Motor neuron (in vitro differentiated cells): ENCODE data around the gene AP1M2. TPM values are rescaled to one million over a fixed set of nuclear protein-coding genes. Genes with fewer than 3 reads are reported as not detected.

Experiments used
- ATAC-seq, 8 experiments: fragments of 200-7000 bp; cut with Tn5 transposase; replicated peaks in 6 of 8; 2 replicates each; pipeline ENCODE4 v1.8.0; 2021; ENCODE audit warnings: mild to moderate bottlenecking in 8 of 8, moderate library complexity in 8 of 8
- H3K27ac ChIP-seq, 2 donors: fragments of 250-450 bp; sonication (Bioruptor Pico); 2 replicates each; pipeline ENCODE4 v1.9.0; 2021; ENCODE audit warnings: antibody characterized with exemption in 2 of 2, mild to moderate bottlenecking in 2 of 2, moderate library complexity in 1 of 2
- H3K4me1 ChIP-seq, 2 donors: fragments of 250-450 bp; sonication (Bioruptor Pico); replicated peaks in 1 of 2; 2 replicates each; pipeline ENCODE4 v1.6.1; 2021; ENCODE audit warnings: antibody characterized with exemption in 2 of 2, mild to moderate bottlenecking in 2 of 2, moderate library complexity in 1 of 2
- H3K4me3 ChIP-seq, 5 donors: fragments of 250-450 bp; sonication (Bioruptor Pico); 2 replicates each; pipeline ENCODE4 v1.9.0; 2021; ENCODE audit warnings: antibody characterized with exemption in 5 of 5, mild to moderate bottlenecking in 5 of 5, moderate library complexity in 4 of 5
- WGBS, 10 experiments: fragments of 450-650 bp; shearing (Covaris generic); methylation state at CpG; one replicate each; pipeline ENCODE4 v1.0.0; 2022; 5-methylcytosine and 5-hydroxymethylcytosine counted together
- in situ Hi-C, 9 experiments: fragments of 400-800 bp; cut with MboI; loops; one replicate each; pipeline ENCODE4 v1.15.0; 2021; ENCODE audit warnings: low sequenced_read_pairs in 9 of 9, low pct_unique_long_range_greater_than_20kb in 2 of 9; ENCODE audit not compliant: unreplicated experiment in 9 of 9
- total RNA-seq, 8 experiments: library from RNA; unstranded; fragments of 300-600 nt; gene quantifications; 2 replicates each; pipeline versions ENCODE4 v1.2.3 to v1.2.4, GENCODE V29; 2022

Gene AP1M2
- total RNA-seq, 8 experiments from 2014 or later = 0.52 to 0.81 (median 0.67) TPM; not detected in 5

DNA sequence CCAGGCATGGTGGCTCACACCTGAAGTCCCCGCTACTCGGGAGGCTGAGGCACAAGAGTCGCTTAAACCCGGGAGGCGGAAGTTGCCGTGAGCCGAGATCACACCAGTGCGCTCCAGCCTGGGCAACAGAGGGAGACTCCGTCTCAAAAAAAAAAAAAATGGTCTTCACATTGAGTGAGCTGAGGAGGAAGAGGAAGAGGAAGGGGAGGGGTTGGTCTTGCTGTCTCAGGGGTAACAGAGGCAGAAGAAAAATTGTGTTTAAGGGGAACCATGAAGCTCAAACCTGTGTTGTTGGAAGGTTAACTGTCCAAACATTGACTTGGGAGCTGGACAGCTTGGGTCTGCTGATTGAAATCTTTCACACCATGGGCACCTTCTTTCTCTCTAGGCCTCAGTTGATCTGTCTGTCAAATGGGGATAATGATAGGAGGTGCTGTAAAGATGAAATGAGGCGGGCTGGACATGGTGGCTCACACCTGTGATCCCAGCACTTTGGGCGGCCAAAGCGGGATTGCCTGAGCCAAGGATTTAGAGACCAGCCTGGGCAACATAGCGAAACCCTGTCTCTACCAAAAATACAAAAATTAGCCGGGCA, 28.4 kb upstream of the AP1M2 start:
- in situ Hi-C loops = no loop called here

DNA sequence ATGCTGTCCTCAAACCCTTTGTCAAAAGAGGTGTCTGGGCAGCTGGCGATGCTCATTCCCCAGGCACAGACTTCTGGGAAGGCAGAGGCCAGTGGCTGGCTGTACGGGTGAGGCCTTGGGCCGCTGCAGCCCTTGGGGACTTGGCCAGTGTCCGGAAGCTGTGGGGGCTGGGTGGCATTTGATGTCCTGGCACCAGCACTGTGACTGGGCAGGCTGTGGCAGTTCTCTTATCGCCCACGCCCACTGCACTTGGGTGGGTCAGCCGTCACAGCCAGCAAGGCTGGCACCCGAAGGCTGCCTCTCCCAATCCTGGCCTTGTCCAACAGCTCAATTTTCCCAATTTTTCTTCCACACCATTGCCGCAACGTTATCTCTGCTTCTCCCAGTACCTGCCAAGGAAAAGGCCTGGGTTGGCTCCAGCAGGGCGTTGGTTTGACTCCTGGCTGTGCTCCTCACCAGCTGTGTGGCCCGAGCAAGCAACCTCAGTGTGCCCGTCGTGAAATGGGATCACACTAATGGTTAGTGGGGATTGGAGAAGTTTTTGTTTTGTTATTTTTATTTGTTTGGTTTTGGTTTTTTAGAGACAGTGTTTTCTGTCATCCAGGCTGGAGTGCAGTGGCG, 25.5 kb upstream of the AP1M2 start:
- in situ Hi-C loops = no loop called here
- WGBS, 10 experiments = 24 to 100% (median 97%) methylated on average over 1 to 13 of the region's 15 CpGs; no CpG with 5 or more reads in 2 of the 10 experiments
- Histone ChIP-seq H3K4me1 (no peaks in the 10 kb centered on the region), H3K4me3 (no peak overlapping the region), H3K27ac (no peak overlapping the region)
- peak in 1 of 8 experiments; percentile 61 for ATAC-seq

More for the DNA sequence above, 28.4 kb upstream of the AP1M2 start:
- ATAC-seq = no peak
- WGBS, 10 experiments = 88 to 100% (median 97%) methylated on average over 2 to 7 of the region's 14 CpGs; no CpG with 5 or more reads in 1 of the 10 experiments
- no peak overlapping the region for H3K27ac ChIP-seq
- H3K4me1 ChIP-seq = no peaks in the 10 kb centered on the region
- H3K4me3 ChIP-seq = no peak overlapping the region

DNA sequence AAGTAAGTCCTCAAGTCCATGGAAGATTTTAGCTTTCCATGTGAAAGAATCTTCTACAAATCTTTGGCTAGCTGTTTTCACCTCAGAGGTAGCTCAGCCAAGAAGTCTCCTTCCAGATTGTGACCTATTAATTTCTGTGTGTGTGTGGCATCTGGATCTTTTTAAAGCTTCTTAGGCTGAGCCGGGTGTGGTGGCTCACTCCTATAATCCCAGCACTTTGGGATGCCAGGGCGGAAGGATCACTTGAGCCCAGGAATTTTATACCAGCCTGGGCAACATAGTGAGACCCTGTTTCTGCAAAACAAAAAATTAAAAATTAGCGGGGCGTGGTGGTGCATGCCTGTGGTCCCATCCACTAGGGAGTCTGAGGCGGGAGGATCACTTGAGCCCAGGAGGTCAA, 24.8 kb upstream of the AP1M2 start:
- H3K4me3 ChIP-seq = no peak overlapping the region
- no peaks in the 10 kb centered on the region for H3K4me1 ChIP-seq
- H3K27ac ChIP-seq = no peak overlapping the region
- ATAC-seq = no peak
- 20 to 100% (median 80%) methylated on average over 1 to 5 of the region's 5 CpGs; no CpG with 5 or more reads in 3 of the 10 experiments for WGBS, 10 experiments
- in situ Hi-C loops = no loop called here

- Histone ChIP-seq H3K4me1 (peaks cover 8 to 10% of the 10 kb centered on the region in 2 donors), H3K27ac (no peak overlapping the region), H3K4me3 (no peak overlapping the region)
- ATAC-seq = no peak
- in situ Hi-C loops = no loop called here
- 80 to 100% (median 92%) methylated on average over 1 to 6 of the region's 9 CpGs; no CpG with 5 or more reads in 3 of the 10 experiments for WGBS, 10 experiments
These were observed 17.4 kb upstream of the AP1M2 start for GRCh38 chr19:10604460-10604980.

DNA sequence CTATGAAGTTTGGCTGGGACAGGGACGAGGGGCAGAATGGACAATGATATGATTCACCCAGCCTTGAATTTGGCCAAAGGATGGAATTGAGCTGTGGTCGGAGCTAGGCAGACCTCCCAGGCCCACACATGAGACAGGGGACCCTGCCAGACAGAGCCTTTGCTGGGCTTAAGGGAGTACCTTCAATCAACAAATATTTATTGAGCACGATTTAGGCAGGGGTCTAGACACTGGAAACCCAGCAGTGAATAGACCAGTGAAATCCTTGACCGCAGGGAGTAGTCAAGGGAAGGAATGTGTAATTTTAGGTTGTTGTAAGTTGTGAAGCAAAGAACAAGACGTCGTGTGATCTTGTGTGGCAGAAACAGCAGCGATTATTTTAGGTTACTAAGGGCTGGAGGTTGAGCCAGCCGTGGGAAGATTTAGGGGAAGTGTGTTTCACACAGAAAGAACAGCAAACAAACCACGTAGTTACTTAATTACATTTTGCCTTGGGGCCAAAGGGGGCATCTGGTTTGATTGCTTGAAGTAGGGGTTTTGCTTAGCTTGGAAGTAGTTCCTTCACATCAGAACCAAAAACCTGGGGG, 16.9 kb upstream of the AP1M2 start:
- peak in 2 of 8 experiments; percentile 6 to 8 for ATAC-seq
- no peak overlapping the region for H3K27ac ChIP-seq

DNA sequence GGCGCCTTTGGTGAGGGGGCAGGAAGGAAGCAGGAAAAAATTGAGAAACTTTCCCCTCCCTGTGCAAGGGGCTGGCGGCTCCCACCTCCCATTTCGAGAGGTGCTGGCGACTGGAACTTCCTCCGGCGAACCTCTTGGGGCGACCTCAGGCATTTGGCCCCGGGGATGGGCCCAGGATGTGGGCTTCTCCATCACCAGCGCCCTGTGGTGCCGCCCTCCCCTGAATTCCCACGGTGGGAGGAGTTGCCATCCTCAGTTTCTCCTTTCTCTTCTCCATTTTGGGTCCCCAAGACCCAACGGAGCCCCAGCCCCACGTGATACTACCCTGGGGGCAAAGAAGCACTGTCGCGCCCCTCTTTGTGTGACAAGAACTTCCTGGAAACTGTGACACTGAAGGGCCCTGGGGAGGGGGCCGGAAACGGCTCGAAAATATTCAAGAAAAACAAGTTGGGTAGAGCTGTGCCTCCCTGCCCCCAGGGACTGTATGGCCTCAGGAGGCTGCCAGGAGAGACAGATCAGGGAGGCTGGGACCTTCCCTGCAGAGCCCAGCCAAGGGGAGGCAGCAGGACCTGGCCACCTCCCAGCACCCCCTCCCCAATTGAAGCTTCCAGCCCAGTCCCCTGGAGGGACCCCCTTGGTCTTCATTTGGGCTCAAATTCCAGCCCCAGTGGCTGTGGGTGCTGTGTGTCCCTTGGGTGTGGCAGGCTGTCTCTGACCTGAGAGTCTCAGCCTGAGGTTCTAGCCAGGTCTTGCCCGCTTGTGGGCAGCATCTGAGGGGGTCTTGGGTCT, 16.2 kb upstream of the AP1M2 start:
- peak overlapping the region; percentile 76 to 99 (median 93) for H3K4me3 ChIP-seq
- in situ Hi-C loops = no loop called here
- ATAC-seq = peak in 4 of 8 experiments; percentile 4 to 11 (median 5)
- 0 to 80% (median 0%) methylated on average over 1 to 5 of the region's 19 CpGs; no CpG with 5 or more reads in 6 of the 10 experiments for WGBS, 10 experiments
- peak overlapping the region; percentile 88 to 92 for H3K27ac ChIP-seq
- H3K4me1 ChIP-seq = peaks cover 8 to 10% of the 10 kb centered on the region in 2 donors

More for the DNA sequence above, 16.9 kb upstream of the AP1M2 start:
- 27 to 80% (median 62%) methylated on average over 1 to 8 of the region's 9 CpGs; no CpG with 5 or more reads in 3 of the 10 experiments for WGBS, 10 experiments
- H3K4me1 ChIP-seq = peaks cover 8 to 10% of the 10 kb centered on the region in 2 donors
- H3K4me3 ChIP-seq = no peak overlapping the region
- in situ Hi-C loops = no loop called here

GRCh38 chr19:10602330-10603083, 15.4 kb upstream of the AP1M2 start:
- peak overlapping the region; percentile 76 to 99 (median 93) for H3K4me3 ChIP-seq
- ATAC-seq = peak; percentile 92 to 97 (median 95)
- H3K4me1 ChIP-seq = peaks cover 8 to 10% of the 10 kb centered on the region in 2 donors
- H3K27ac ChIP-seq = peak overlapping the region; percentile 88 to 92
- WGBS, 10 experiments = 0% methylated on average over 1 of the region's 76 CpGs; no CpG with 5 or more reads in 9 of the 10 experiments
- in situ Hi-C loops = no loop called here

- ATAC-seq = no peak
- 17 to 57% (median 30%) methylated on average over 1 to 2 of the region's 7 CpGs; no CpG with 5 or more reads in 6 of the 10 experiments for WGBS, 10 experiments
- in situ Hi-C loops = no loop called here
- H3K4me1 ChIP-seq = peaks cover 8 to 10% of the 10 kb centered on the region in 2 donors
- peak overlapping the region; percentile 76 to 99 (median 93) for H3K4me3 ChIP-seq
- H3K27ac ChIP-seq = no peak overlapping the region
These were observed 14.9 kb upstream of the AP1M2 start for GRCh38 chr19:10601999-10602329.

- no peak overlapping the region for H3K4me3 ChIP-seq
- in situ Hi-C loops = no loop called here
- peaks cover 8 to 10% of the 10 kb centered on the region in 2 donors for H3K4me1 ChIP-seq
- H3K27ac ChIP-seq = no peak overlapping the region
- 68 to 100% (median 83%) methylated on average over 1 to 5 of the region's 5 CpGs; no CpG with 5 or more reads in 1 of the 10 experiments for WGBS, 10 experiments
- ATAC-seq = no peak
These were observed 13.0 kb upstream of the AP1M2 start for GRCh38 chr19:10600149-10600548.

DNA sequence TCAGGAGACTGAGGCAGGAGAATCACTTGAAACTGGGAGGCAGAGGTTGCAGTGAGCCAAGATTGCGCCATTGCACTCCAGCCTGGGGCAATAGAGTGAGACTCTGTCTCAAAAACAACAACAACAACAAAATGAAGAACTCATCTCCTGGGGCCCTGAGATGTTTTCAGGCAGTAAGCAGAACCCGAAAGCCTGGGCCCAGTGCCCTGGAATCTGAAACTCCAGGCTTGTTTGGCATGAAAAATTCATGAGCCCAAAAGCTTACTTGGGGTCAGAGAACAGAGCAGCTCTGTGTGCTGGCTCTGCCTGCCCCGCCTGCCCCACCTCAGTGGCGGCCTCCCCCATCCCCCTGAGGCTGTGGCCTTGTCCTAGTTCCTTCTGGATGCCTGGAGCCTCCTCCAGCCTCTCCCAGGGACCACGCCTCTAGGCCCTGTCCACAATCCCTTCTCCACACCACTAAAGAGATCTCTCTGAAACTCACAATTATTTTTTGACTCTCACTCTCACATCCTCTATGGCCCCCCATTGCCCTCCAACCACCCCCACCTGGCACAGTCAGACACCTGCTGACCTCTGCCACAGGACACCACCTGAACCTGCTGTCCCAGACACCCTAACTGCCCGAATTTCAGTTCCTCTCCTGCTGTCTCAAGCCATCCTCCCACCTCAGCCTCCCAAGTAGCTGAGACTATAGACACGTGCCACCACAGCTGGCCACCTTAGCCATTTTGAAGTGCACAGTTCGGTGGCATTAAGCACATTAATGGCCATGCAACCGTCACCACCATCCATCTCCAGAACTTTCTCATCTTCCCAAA, 6.9 kb upstream of the AP1M2 start:
- in situ Hi-C loops = loop anchor here in 1 of 9 experiments (25.0 kb wide), 1 partner anchor 268 kb away; the partner anchor contains the start of gene CARM1
- ATAC-seq = peak in 3 of 8 experiments; percentile 95 to 99 (median 96)
- Histone ChIP-seq H3K4me3 (no peak overlapping the region), H3K4me1 (no peaks in the 10 kb centered on the region), H3K27ac (no peak overlapping the region)
- 17 to 100% (median 54%) methylated on average over 1 to 4 of the region's 9 CpGs; no CpG with 5 or more reads in 1 of the 10 experiments for WGBS, 10 experiments

DNA sequence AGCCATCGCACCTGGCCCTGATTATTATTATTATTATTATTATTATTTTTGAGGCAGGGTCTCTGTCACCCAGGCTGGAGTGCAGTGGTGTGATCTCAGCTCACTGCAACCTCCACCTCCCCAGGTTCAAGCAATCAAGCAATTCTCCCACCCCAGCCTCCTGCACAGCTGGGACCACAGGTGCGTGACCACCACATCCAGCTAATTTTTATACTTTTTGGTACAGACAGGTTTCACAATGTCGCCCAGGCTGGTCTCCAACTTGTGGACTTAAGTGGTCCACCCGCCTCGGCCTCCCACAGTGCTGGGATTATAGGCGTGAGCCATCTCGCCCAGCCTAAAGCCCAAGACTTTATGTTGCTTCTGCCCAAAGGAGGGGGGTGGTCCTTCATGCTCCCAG, 6.0 kb upstream of the AP1M2 start:
- H3K27ac ChIP-seq = no peak overlapping the region
- WGBS, 10 experiments = 80 to 100% (median 85%) methylated on average over 1 to 5 of the region's 7 CpGs; no CpG with 5 or more reads in 6 of the 10 experiments
- H3K4me1 ChIP-seq = no peaks in the 10 kb centered on the region
- in situ Hi-C loops = loop anchor here in 1 of 9 experiments (25.0 kb wide), 1 partner anchor 269 kb away; the partner anchor contains the start of gene CARM1
- no peak overlapping the region for H3K4me3 ChIP-seq
- no peak for ATAC-seq
